Spinal cord (tissue), 10 donors: ENCODE measurements around the gene DDX28. TPM values are rescaled to one million over a fixed set of nuclear protein-coding genes. Genes with fewer than 3 reads are reported as not detected.
"Not testable (repeated sequence)": the region's sequence is repeated elsewhere in the genome, so short reads cannot be mapped to it uniquely, and the experiment has no call there.

Experiments
- DNase-seq, 6 donors: peaks; one replicate each; pipeline versions ENCODE4 v3.0.0 to v3.0.0-alpha.2; 2013 to 2015; ENCODE audit warnings: low spot score in 6 of 6, low read depth in 4 of 6
- H3K27ac ChIP-seq: one replicate; pipeline ENCODE4 v1.5.1; 2013; ENCODE audit warnings: low read depth, low read length, control low read depth
- H3K27me3 ChIP-seq: one replicate; pipeline ENCODE4 v1.6.1; 2013; ENCODE audit warnings: low read length; ENCODE audit not compliant: control insufficient read depth, insufficient read depth
- H3K36me3 ChIP-seq: one replicate; pipeline ENCODE4 v1.6.1; 2013; ENCODE audit warnings: low read length; ENCODE audit not compliant: control insufficient read depth, insufficient read depth
- H3K4me1 ChIP-seq: one replicate; pipeline ENCODE4 v1.6.1; 2013; ENCODE audit warnings: low read length; ENCODE audit not compliant: control insufficient read depth, insufficient read depth
- H3K4me3 ChIP-seq: one replicate; pipeline ENCODE4 v1.5.1; 2013; ENCODE audit warnings: low read depth, low read length, control low read depth
- H3K9me3 ChIP-seq: one replicate; pipeline ENCODE4 v1.6.1; 2013; ENCODE audit warnings: low read length; ENCODE audit not compliant: control insufficient read depth, insufficient read depth
- WGBS: methylation state at CpG from one replicate; pipeline ENCODE4 v1.1.5; 2013; ENCODE audit warnings: missing lambda C conversion rate; ENCODE audit not compliant: insufficient coverage; 5-methylcytosine and 5-hydroxymethylcytosine counted together
- polyA plus RNA-seq, 2 donors: library from polyadenylated mRNA; unstranded; fragments of 120-200 nt; gene quantifications; one replicate each; pipeline ENCODE4 v1.2.1, GENCODE V29; 2013; ENCODE audit not compliant: insufficient read length in 2 of 2
- total RNA-seq, 2 donors: library from RNA; depleted of rRNA in 1 of 2; stranded (reverse); fragments of 120-200 nt in 1 of 2; fragments of >200 nt in 1 of 2; gene quantifications; one replicate each; pipeline versions ENCODE4 v1.2.3 to v1.2.4, GENCODE V29; 2013 to 2014
- donor health status: healthy.

Gene DDX28
- total and polyA plus RNA-seq, 4 donors = 6.9 to 9.7 (median 7.8) TPM

- no peak overlapping the region for H3K4me3 ChIP-seq
- H3K9me3 ChIP-seq = no peaks in the 10 kb centered on the region
- no peaks in the 10 kb centered on the region for H3K36me3 ChIP-seq
- peak overlapping the region; percentile 61 for H3K27ac ChIP-seq
- peaks cover 5% of the 10 kb centered on the region for H3K4me1 ChIP-seq
- no peak for DNase-seq
- no peaks in the 10 kb centered on the region for H3K27me3 ChIP-seq
- 63% methylated on average over 1 of the region's 2 CpGs for WGBS
Measured at GRCh38 chr16:67999985-68000384, 23.0 kb downstream of the DDX28 start.

- WGBS = 54% methylated on average over 10 of the region's 18 CpGs
- H3K4me3 ChIP-seq = not testable (repeated sequence)
Measured at GRCh38 chr16:67998779-67999688, 24.0 kb downstream of the DDX28 start, which contains the start of gene DPEP2. DPEP2 (minus strand) TSS chr16:67999484; CDS start chr16:67993212, 6,272 bp downstream.

DNA sequence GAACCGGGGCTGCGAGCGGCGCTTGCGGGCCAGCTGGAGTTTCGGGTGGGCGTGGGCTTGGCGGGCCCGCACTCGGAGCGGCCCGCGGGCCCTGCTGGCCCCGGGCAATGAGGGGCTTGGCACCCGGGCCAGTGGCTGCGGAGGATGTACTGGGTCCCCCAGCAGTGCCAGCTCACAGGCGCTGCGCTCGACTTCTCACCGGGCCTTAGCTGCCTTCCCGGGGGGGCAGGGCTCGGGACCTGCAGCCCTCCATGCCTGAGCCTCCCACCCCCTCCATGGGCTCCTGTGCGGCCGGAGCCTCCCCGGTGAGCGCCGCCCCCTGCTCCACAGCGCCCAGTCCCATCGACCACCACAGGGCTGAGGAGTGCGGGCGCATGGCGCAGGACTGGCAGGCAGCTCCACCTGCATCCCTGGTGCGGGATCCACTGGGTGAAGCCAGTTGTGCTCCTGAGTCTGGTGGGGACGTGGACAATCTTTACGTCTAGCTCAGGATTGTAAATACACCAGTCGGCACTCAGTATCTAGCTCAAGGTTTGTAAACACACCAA is 24.7 kb downstream of the DDX28 start:
- H3K36me3 ChIP-seq, H3K9me3 ChIP-seq, DNase-seq, H3K27ac ChIP-seq, H3K4me3 ChIP-seq, H3K27me3 ChIP-seq: not testable (repeated sequence)
- H3K4me1 ChIP-seq = peaks cover 11% of the 10 kb centered on the region
- WGBS = 92% methylated on average over 34 of the region's 36 CpGs

More at GRCh38 chr16:67998779-67999688, 24.0 kb downstream of the DDX28 start, which contains the start of gene DPEP2:
- DNase-seq, H3K36me3 ChIP-seq, H3K4me1 ChIP-seq, H3K27me3 ChIP-seq, H3K9me3 ChIP-seq: not testable (repeated sequence)
- peak within 1 kb of the TSS; percentile 61 for H3K27ac ChIP-seq

DNA sequence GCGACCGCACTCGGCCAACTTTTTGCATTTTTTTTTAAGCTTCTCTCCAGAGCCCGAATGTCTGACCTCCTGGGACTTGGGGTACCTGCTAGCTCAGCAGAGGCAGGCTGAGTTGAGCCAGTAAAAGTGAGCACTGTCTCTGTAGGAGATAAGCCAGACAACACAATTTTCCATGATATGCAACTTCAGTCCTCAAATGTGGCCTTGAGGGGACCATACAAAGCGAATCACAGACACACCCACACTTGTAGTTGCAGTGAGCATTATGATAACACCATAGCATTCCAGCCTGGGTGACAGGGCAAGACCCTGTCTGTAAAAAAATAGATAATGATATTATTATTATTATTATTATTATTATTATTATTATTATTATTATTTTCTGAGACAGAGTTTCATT is 26.4 kb downstream of the DDX28 start:
- no peak overlapping the region for H3K4me3 ChIP-seq
- H3K4me1 ChIP-seq = peaks cover 18% of the 10 kb centered on the region
- H3K9me3 ChIP-seq = no peaks in the 10 kb centered on the region
- DNase-seq = no peak
- no peak overlapping the region for H3K27ac ChIP-seq
- H3K36me3 ChIP-seq = no peaks in the 10 kb centered on the region
- no peaks in the 10 kb centered on the region for H3K27me3 ChIP-seq
- 97% methylated on average over 4 of the region's 5 CpGs for WGBS

GRCh38 chr16:67995423-67995822 is 27.6 kb downstream of the DDX28 start:
- Histone ChIP-seq H3K4me1 (peaks cover 18% of the 10 kb centered on the region), H3K27ac (no peak overlapping the region), H3K4me3 (no peak overlapping the region), H3K9me3 (no peaks in the 10 kb centered on the region), H3K36me3 (no peaks in the 10 kb centered on the region), H3K27me3 (no peaks in the 10 kb centered on the region)
- DNase-seq = no peak
- 100% methylated on average over 1 of the region's 5 CpGs for WGBS

- not testable (repeated sequence) for H3K4me3 ChIP-seq, H3K27ac ChIP-seq
- 86% methylated on average over 2 of the region's 6 CpGs for WGBS
Measured at GRCh38 chr16:67994040-67994408, 29.0 kb downstream of the DDX28 start.

GRCh38 chr16:67993207-67994039 is 29.6 kb downstream of the DDX28 start:
- no peak overlapping the region for H3K27ac ChIP-seq
- H3K27me3 ChIP-seq = no peaks in the 10 kb centered on the region
- H3K36me3 ChIP-seq = no peaks in the 10 kb centered on the region
- no peaks in the 10 kb centered on the region for H3K9me3 ChIP-seq
- no peak overlapping the region for H3K4me3 ChIP-seq
- WGBS = 7% methylated on average over 35 of the region's 39 CpGs
- H3K4me1 ChIP-seq = peaks cover 12% of the 10 kb centered on the region
- DNase-seq = peak in 3 of 6 donors; percentile 6 to 74 (median 62)

More at GRCh38 chr16:67994040-67994408, 29.0 kb downstream of the DDX28 start:
- not testable (repeated sequence) for H3K36me3 ChIP-seq, H3K27me3 ChIP-seq, DNase-seq, H3K9me3 ChIP-seq
- H3K4me1 ChIP-seq = peaks cover 12% of the 10 kb centered on the region

- H3K9me3 ChIP-seq = no peaks in the 10 kb centered on the region
- 72% methylated on average over 18 of the region's 20 CpGs for WGBS
- no peaks in the 10 kb centered on the region for H3K27me3 ChIP-seq
- peaks cover 13% of the 10 kb centered on the region for H3K4me1 ChIP-seq
- no peak for DNase-seq
- H3K27ac ChIP-seq = no peak overlapping the region
- H3K4me3 ChIP-seq = no peak overlapping the region
- H3K36me3 ChIP-seq = no peaks in the 10 kb centered on the region
Measured at GRCh38 chr16:67992661-67993206, 30.3 kb downstream of the DDX28 start.

GRCh38 chr16:67990018-67990386 is 33.0 kb downstream of the DDX28 start:
- DNase-seq = no peak
- Histone ChIP-seq H3K27ac (no peak overlapping the region), H3K27me3 (no peaks in the 10 kb centered on the region), H3K36me3 (no peaks in the 10 kb centered on the region), H3K9me3 (no peaks in the 10 kb centered on the region), H3K4me1 (peaks cover 19% of the 10 kb centered on the region), H3K4me3 (no peak overlapping the region)
- WGBS = 100% methylated on average over 1 of the region's 6 CpGs
